SK-N-SH (cell line): ENCODE data around the gene ABI1. TPM values are rescaled to one million over a fixed set of nuclear protein-coding genes. Genes with fewer than 3 reads are reported as not detected.

Experiments used
- CTCF ChIA-PET: fragments of 300-600, 350-600 bp; formaldehyde crosslinking; extraction: SDS; loops from one replicate; lab custom pipeline; 2021; lab: Yijun Ruan, JAX
- POLR2A ChIA-PET: fragments of 350-600 bp; sonication (Branson Sonifier 250); formaldehyde crosslinking; extraction: SDS; loops from one replicate; lab custom pipeline; 2020; ENCODE audit warnings: antibody characterized with exemption, inconsistent platforms; lab: Yijun Ruan, JAX
- DNase-seq: peaks from one replicate; pipeline ENCODE4 v3.0.0; 2012
- H2AFZ ChIP-seq: fragments of 200-600 bp; sonication (generic); 2 replicates; pipeline ENCODE4 v1.8.1; 2016; ENCODE audit warnings: antibody characterized with exemption, mild to moderate bottlenecking, low read depth
- H3F3A ChIP-seq: fragments of 200-600 bp; sonication (generic); replicated peaks from 2 replicates; pipeline ENCODE3; 2016; ENCODE audit warnings: antibody characterized with exemption, mild to moderate bottlenecking; ENCODE audit not compliant: insufficient read depth
- H3K27ac ChIP-seq, 2 experiments: fragments of 200-500 bp in 1 of 2; fragments of 200-600 bp in 1 of 2; sonication (Bioruptor generic) in 1 of 2; sonication (generic), shearing (Covaris generic) in 1 of 2; 2 replicates each; pipeline versions ENCODE4 v1.5.1 to v1.6.1; 2014 to 2016; ENCODE audit warnings: low read depth in 2 of 2, inconsistent platforms in 1 of 2, low read length in 1 of 2, mild to moderate bottlenecking in 1 of 2, mixed read lengths in 1 of 2
- H3K27me3 ChIP-seq: fragments of 200-600 bp; sonication (generic), shearing (Covaris generic); 2 replicates; pipeline ENCODE4 v1.6.1; 2016; ENCODE audit warnings: mixed run types; ENCODE audit not compliant: insufficient read depth
- H3K36me3 ChIP-seq, 2 experiments: fragments of 200-500 bp in 1 of 2; fragments of 200-600 bp in 1 of 2; sonication (Bioruptor generic) in 1 of 2; sonication (generic) in 1 of 2; replicated peaks in 1 of 2; 2 replicates each; pipeline versions ENCODE3 to v1.5.1; 2014 to 2016; ENCODE audit warnings: low read length in 1 of 2, mild to moderate bottlenecking in 1 of 2; ENCODE audit not compliant: insufficient read depth in 2 of 2, control insufficient read depth in 1 of 2
- H3K4me1 ChIP-seq, 2 experiments: fragments of 200-500 bp in 1 of 2; fragments of 200-600 bp in 1 of 2; sonication (Bioruptor generic) in 1 of 2; sonication (generic), shearing (Covaris generic) in 1 of 2; 2 replicates each; pipeline versions ENCODE4 v1.5.1 to v1.6.1; 2014 to 2016; ENCODE audit warnings: low read depth in 1 of 2, low read length in 1 of 2, mixed run types in 1 of 2; ENCODE audit not compliant: insufficient read depth in 2 of 2, control insufficient read depth in 1 of 2
- H3K4me2 ChIP-seq: fragments of 200-600 bp; sonication (generic), shearing (Covaris generic); 2 replicates; pipeline ENCODE4 v1.6.1; 2017; ENCODE audit warnings: mixed run types
- H3K4me3 ChIP-seq, 2 experiments: fragments of 200-500 bp in 1 of 2; fragments of 200-600 bp in 1 of 2; sonication (Bioruptor generic) in 1 of 2; sonication (generic), shearing (Covaris generic) in 1 of 2; 2 replicates each; pipeline versions ENCODE4 v1.5.1 to v1.8.1; 2014 to 2016; ENCODE audit warnings: low read depth in 2 of 2, inconsistent platforms in 1 of 2, low read length in 1 of 2, mild to moderate bottlenecking in 1 of 2, mixed read lengths in 1 of 2, moderate library complexity in 1 of 2
- H3K79me2 ChIP-seq: fragments of 200-600 bp; sonication (generic); 2 replicates; pipeline ENCODE4 v1.8.1; 2017; ENCODE audit warnings: mild to moderate bottlenecking; ENCODE audit not compliant: insufficient read depth
- H3K9ac ChIP-seq: fragments of 200-600 bp; sonication (generic); 2 replicates; pipeline ENCODE4 v1.6.1; 2017; ENCODE audit warnings: mixed run types
- H3K9me2 ChIP-seq: fragments of 200-600 bp; sonication (generic); 2 replicates; pipeline ENCODE4 v1.6.1; 2017; ENCODE audit warnings: mixed run types
- H3K9me3 ChIP-seq: fragments of 200-600 bp; sonication (generic); 2 replicates; pipeline ENCODE4 v1.6.1; 2017; ENCODE audit warnings: mixed run types, mild to moderate bottlenecking, moderate library complexity
- H4K20me1 ChIP-seq: fragments of 200-600 bp; sonication (generic); 2 replicates; pipeline ENCODE4 v1.6.1; 2017; ENCODE audit warnings: mild to moderate bottlenecking, mixed run types; ENCODE audit not compliant: insufficient read depth
- CTCF ChIP-seq: fragments of 200-600 bp; sonication (generic); IDR thresholded peaks from 2 replicates; pipeline ENCODE4 v1.6.1; 2017; ENCODE audit warnings: antibody characterized with exemption, mild to moderate bottlenecking, moderate library complexity
- EZH2phosphoT487 ChIP-seq: fragments of 200-600 bp; sonication (generic); IDR thresholded peaks from 2 replicates; pipeline ENCODE4 v1.6.1; 2017; ENCODE audit warnings: low read depth, mixed run types, mild to moderate bottlenecking, antibody characterized with exemption, moderate library complexity, borderline replicate concordance
- GABPA ChIP-seq: IDR thresholded peaks from 2 replicates; pipeline ENCODE4 v1.4.0; 2012; ENCODE audit warnings: low read depth, mild to moderate bottlenecking
- JUND ChIP-seq: IDR thresholded peaks from 2 replicates; pipeline ENCODE4 v1.4.0; 2012
- MEF2A ChIP-seq: IDR thresholded peaks from 2 replicates; pipeline ENCODE4 v1.4.0; 2012; ENCODE audit warnings: low read depth, borderline replicate concordance
- POLR2AphosphoS5 ChIP-seq: IDR thresholded peaks from 2 replicates; pipeline ENCODE4 v1.6.1; 2012; ENCODE audit warnings: low read depth, low read length
- RAD21 ChIP-seq: IDR thresholded peaks from 2 replicates; pipeline ENCODE4 v1.6.1; 2012; ENCODE audit warnings: mild to moderate bottlenecking, low read length
- RCOR1 ChIP-seq: fragments of 150-350 bp; IDR thresholded peaks from 2 replicates; pipeline ENCODE4 v1.6.1; 2017; ENCODE audit warnings: antibody characterized with exemption, low read length
- RFX5 ChIP-seq: IDR thresholded peaks from 2 replicates; pipeline ENCODE4 v1.6.1; 2012; ENCODE audit warnings: mild to moderate bottlenecking, improper control_type of control experiment, low read length
- SMC3 ChIP-seq: IDR thresholded peaks from 2 replicates; pipeline ENCODE4 v1.6.1; 2012; ENCODE audit warnings: low read depth, low read length, improper control_type of control experiment
- TCF12 ChIP-seq: IDR thresholded peaks from 2 replicates; pipeline ENCODE4 v1.4.0; 2012
- TEAD4 ChIP-seq: IDR thresholded peaks from 2 replicates; pipeline ENCODE4 v1.4.0; 2012; ENCODE audit warnings: mild to moderate bottlenecking, borderline replicate concordance; ENCODE audit not compliant: insufficient read depth
- USF2 ChIP-seq: fragments of 150-350 bp; IDR thresholded peaks from 2 replicates; pipeline ENCODE4 v1.6.1; 2017; ENCODE audit warnings: antibody characterized with exemption, low read length, low read depth, borderline replicate concordance
- ZBTB33 ChIP-seq: IDR thresholded peaks from 2 replicates; pipeline ENCODE4 v1.4.0; 2012; ENCODE audit warnings: low read depth, borderline replicate concordance
- WGBS: methylation state at CpG from one replicate; pipeline ENCODE4 v1.1.6; 2017; ENCODE audit warnings: low lambda C conversion rate; 5-methylcytosine and 5-hydroxymethylcytosine counted together
- polyA plus RNA-seq, 3 experiments: library from polyadenylated mRNA; depleted of rRNA; stranded (reverse); fragments of >200 nt; gene quantifications; 2 replicates each; pipeline ENCODE4 v1.2.3, GENCODE V29; 2012

ABI1 gene
- polyA plus RNA-seq, 1 of the 3 experiments (the other 2 are of a cell fraction) = 36.7 TPM

- TF ChIP-seq RAD21 (no peak), SMC3 (no peak)
These were observed 30.8 kb downstream of the ABI1 start (continued) for GRCh38 chr10:26829810-26830515.

- no peaks in the 10 kb centered on the region for H3K9me3 ChIP-seq
- POLR2A ChIA-PET = no interaction called here
- no peak overlapping the region for H3K9ac ChIP-seq
- H3K27ac ChIP-seq = no peak overlapping the region
- peaks cover 77% of the 10 kb centered on the region for H3K79me2 ChIP-seq
- DNase-seq = no peak
- no peak overlapping the region for H3K4me3 ChIP-seq
- WGBS = 97% methylated on average over 1 of the region's 1 CpG
- H3K36me3 ChIP-seq = peaks cover 6 to 12% of the 10 kb centered on the region in 2 experiments
- H3K9me2 ChIP-seq = no peaks in the 10 kb centered on the region
- H3F3A ChIP-seq = no peaks in the 10 kb centered on the region
- no peak overlapping the region for H3K4me2 ChIP-seq
- no peak for TF ChIP-seq SMC3
- TF ChIP-seq TEAD4 = no peak
- TF ChIP-seq POLR2AphosphoS5 = no peak
- no peak for TF ChIP-seq CTCF
- no peak for TF ChIP-seq GABPA
- no peak for TF ChIP-seq MEF2A
- no peak for TF ChIP-seq JUND
- TF ChIP-seq USF2 = no peak
- TF ChIP-seq ZBTB33 = no peak
- no peak for TF ChIP-seq RFX5
- no peak for TF ChIP-seq RCOR1
- TF ChIP-seq TCF12 = no peak
- TF ChIP-seq EZH2phosphoT487 = no peak
- H4K20me1 ChIP-seq = peaks cover 45% of the 10 kb centered on the region
- H3K4me1 ChIP-seq = no peaks in the 10 kb centered on the region
- H3K27me3 ChIP-seq = no peaks in the 10 kb centered on the region
- H2AFZ ChIP-seq = no peak overlapping the region
- CTCF ChIA-PET = interaction anchor here (0.7 to 1.5 kb wide), 2 partner anchors 58 to 1550 kb away, joined by 3 read pairs; no protein-coding TSS in a partner anchor
These were observed 36.6 kb downstream of the ABI1 start for GRCh38 chr10:26824015-26824690.
